H1 (cell line): ENCODE results near the gene ADCY7. TPM values are rescaled to one million over a fixed set of nuclear protein-coding genes. Genes with fewer than 3 reads are reported as not detected.
A peak's percentile ranks its signal among the peaks of the same experiment; 100 is the strongest.

Experiments used
- CTCF ChIA-PET: fragments of 300-600 bp; sonication (Branson Sonifier 250); formaldehyde crosslinking; loops from one replicate; lab custom pipeline; 2021; ENCODE audit not compliant: partially characterized antibody; lab: Charles Lee
- POLR2A ChIA-PET: fragments of 300-600 bp; sonication (Branson Sonifier 250); formaldehyde crosslinking; loops from one replicate; lab custom pipeline; 2021; ENCODE audit warnings: inconsistent platforms; ENCODE audit not compliant: partially characterized antibody; lab: Charles Lee
- DNase-seq, 2 experiments: peaks; one replicate each; pipeline versions ENCODE4 v3.0.0 to v3.0.0-alpha.2; 2010 to 2022; ENCODE audit warnings: low spot score in 2 of 2, low read depth in 1 of 2, mixed read lengths in 1 of 2
- FAIRE-seq: peaks from 2 replicates; lab custom pipeline; 2011; peaks lifted over from hg19 to GRCh38; lab: Jason Lieb, UNC
- H2AFZ ChIP-seq: 2 replicates; pipeline ENCODE4 v1.8.1; 2012; ENCODE audit warnings: low read length, inconsistent platforms
- H2AK5ac ChIP-seq: 2 replicates; pipeline ENCODE4 v1.6.1; 2013; ENCODE audit warnings: low read depth, low read length
- H2BK120ac ChIP-seq: replicated peaks from 2 replicates; pipeline ENCODE3; 2013; ENCODE audit warnings: low read depth, low read length, inconsistent platforms
- H2BK12ac ChIP-seq: 2 replicates; pipeline ENCODE4 v1.6.1; 2013; ENCODE audit warnings: low read depth, low read length
- H2BK15ac ChIP-seq: 2 replicates; pipeline ENCODE4 v1.6.1; 2013; ENCODE audit warnings: low read length
- H2BK20ac ChIP-seq: 2 replicates; pipeline ENCODE4 v1.6.1; 2013; ENCODE audit warnings: low read length
- H2BK5ac ChIP-seq: 2 replicates; pipeline ENCODE4 v1.6.1; 2013; ENCODE audit warnings: low read depth, low read length
- H3K14ac ChIP-seq: 2 replicates; pipeline ENCODE4 v1.6.1; 2013; ENCODE audit warnings: inconsistent platforms; ENCODE audit not compliant: insufficient read length
- H3K18ac ChIP-seq: 2 replicates; pipeline ENCODE4 v1.6.1; 2013; ENCODE audit warnings: low read length; ENCODE audit errors: extremely low read depth
- H3K23ac ChIP-seq: 2 replicates; pipeline ENCODE4 v1.6.1; 2013; ENCODE audit warnings: inconsistent platforms; ENCODE audit not compliant: insufficient read length
- H3K23me2 ChIP-seq: 2 replicates; pipeline ENCODE4 v1.6.1; 2013; ENCODE audit warnings: low read depth, low read length
- H3K27ac ChIP-seq: 2 replicates; pipeline ENCODE4 v1.6.1; 2011; ENCODE audit warnings: low read depth, low read length, inconsistent platforms
- H3K27me3 ChIP-seq, 4 experiments: replicated peaks in 1 of 4; 1 replicate in 1 of 4; 2 replicates in 3 of 4; pipeline versions ENCODE4 v1.6.1 to v1.8.1; 2011 to 2013; ENCODE audit warnings: low read length in 3 of 4, mild to moderate bottlenecking in 3 of 4, inconsistent platforms in 2 of 4, mixed read lengths in 2 of 4, moderate library complexity in 1 of 4; ENCODE audit not compliant: control insufficient read depth in 3 of 4, insufficient read depth in 3 of 4; ENCODE audit errors: extremely low read depth in 1 of 4
- H3K36me3 ChIP-seq, 4 experiments: 2 replicates each; pipeline versions ENCODE4 v1.6.1 to v1.8.1; 2011 to 2013; ENCODE audit warnings: mild to moderate bottlenecking in 4 of 4, low read length in 3 of 4, moderate library complexity in 2 of 4, control low read depth in 1 of 4, inconsistent platforms in 1 of 4; ENCODE audit not compliant: insufficient read depth in 4 of 4, control insufficient read depth in 2 of 4
- H3K4ac ChIP-seq: replicated peaks from 2 replicates; pipeline ENCODE3; 2013; ENCODE audit warnings: low read length, low read depth, mixed read lengths, inconsistent platforms; ENCODE audit not compliant: insufficient read length
- H3K4me1 ChIP-seq, 4 experiments: replicated peaks in 1 of 4; 1 replicate in 1 of 4; 2 replicates in 3 of 4; pipeline versions ENCODE4 v1.6.1 to v1.8.1; 2011 to 2013; ENCODE audit warnings: low read length in 3 of 4, inconsistent platforms in 2 of 4, mixed read lengths in 1 of 4; ENCODE audit not compliant: insufficient read depth in 4 of 4, control insufficient read depth in 3 of 4
- H3K4me2 ChIP-seq, 2 experiments: 2 replicates each; pipeline versions ENCODE4 v1.6.1 to v1.8.1; 2011 to 2013; ENCODE audit warnings: low read depth in 2 of 2, low read length in 2 of 2, control low read depth in 1 of 2, inconsistent platforms in 1 of 2, mild to moderate bottlenecking in 1 of 2; ENCODE audit not compliant: insufficient read depth in 1 of 2
- H3K4me3 ChIP-seq, 4 experiments: fragments of 200-600, 300-600 bp in 1 of 4; sonication (generic), shearing (Covaris generic), sonication (Bioruptor Twin) in 1 of 4; 2 replicates each; pipeline versions ENCODE4 v1.5.1 to v1.8.1; 2011 to 2016; ENCODE audit warnings: low read length in 4 of 4, low read depth in 3 of 4, control low read depth in 2 of 4, inconsistent platforms in 2 of 4, mild to moderate bottlenecking in 2 of 4, mixed read lengths in 1 of 4, moderate library complexity in 1 of 4; ENCODE audit not compliant: insufficient read depth in 2 of 4; ENCODE audit errors: extremely low read depth in 1 of 4
- H3K56ac ChIP-seq: replicated peaks from 2 replicates; pipeline ENCODE3; 2013; ENCODE audit warnings: low read depth, mild to moderate bottlenecking, mixed read lengths, low read length, inconsistent platforms; ENCODE audit not compliant: insufficient read length
- H3K79me1 ChIP-seq: 2 replicates; pipeline ENCODE4 v1.6.1; 2013; ENCODE audit warnings: low read depth, low read length, control low read depth
- H3K79me2 ChIP-seq, 2 experiments: 2 replicates each; pipeline versions ENCODE4 v1.6.1 to v1.8.1; 2012 to 2013; ENCODE audit warnings: low read length in 2 of 2, mild to moderate bottlenecking in 2 of 2, inconsistent platforms in 1 of 2; ENCODE audit not compliant: insufficient read depth in 2 of 2, control insufficient read depth in 1 of 2
- H3K9ac ChIP-seq, 4 experiments: replicated peaks in 1 of 4; 1 replicate in 1 of 4; 2 replicates in 3 of 4; pipeline versions ENCODE4 v1.6.1 to v1.8.1; 2011 to 2013; ENCODE audit warnings: low read depth in 3 of 4, low read length in 3 of 4, control low read depth in 2 of 4, mild to moderate bottlenecking in 2 of 4, moderate library complexity in 2 of 4, inconsistent platforms in 1 of 4; ENCODE audit errors: extremely low read depth in 1 of 4
- H3K9me3 ChIP-seq, 2 experiments: 2 replicates each; pipeline versions ENCODE4 v1.6.1 to v1.8.1; 2012 to 2013; ENCODE audit warnings: mild to moderate bottlenecking in 2 of 2, moderate library complexity in 2 of 2, control low read depth in 1 of 2, inconsistent platforms in 1 of 2, low read depth in 1 of 2, low read length in 1 of 2, mixed read lengths in 1 of 2; ENCODE audit not compliant: insufficient read depth in 2 of 2
- H4K20me1 ChIP-seq, 2 experiments: replicated peaks in 1 of 2; 2 replicates each; pipeline versions ENCODE3 to v1.8.1; 2011 to 2013; ENCODE audit warnings: inconsistent platforms in 2 of 2, low read length in 2 of 2, mild to moderate bottlenecking in 1 of 2; ENCODE audit not compliant: insufficient read depth in 2 of 2, control insufficient read depth in 1 of 2
- H4K5ac ChIP-seq: 2 replicates; pipeline ENCODE4 v1.6.1; 2013; ENCODE audit warnings: low read length, low read depth, mixed read lengths, inconsistent platforms; ENCODE audit not compliant: insufficient read length
- H4K8ac ChIP-seq: 2 replicates; pipeline ENCODE4 v1.8.0; 2013; ENCODE audit warnings: mild to moderate bottlenecking, moderate library complexity, low read length, inconsistent platforms; ENCODE audit not compliant: insufficient read depth; ENCODE audit errors: extremely low read depth
- H4K91ac ChIP-seq: replicated peaks from 2 replicates; pipeline ENCODE3; 2013; ENCODE audit warnings: low read length, mixed read lengths, inconsistent platforms; ENCODE audit not compliant: insufficient read length
- CBX5 ChIP-seq: fragments of 300-800, 300-1000 bp; sonication (generic); IDR thresholded peaks from 2 replicates; pipeline ENCODE4 v1.7.1; 2016; ENCODE audit warnings: antibody characterized with exemption, low read length, low read depth
- CEBPB ChIP-seq: IDR thresholded peaks from 2 replicates; pipeline ENCODE4 v1.6.1; 2012; ENCODE audit warnings: low read depth, low read length
- WGBS, 2 experiments: shearing (Covaris generic) in 1 of 2; methylation state at CpG; one replicate each; pipeline versions ENCODE4 v1.1.6 to v1.1.7; 2013 to 2015; ENCODE audit warnings: low lambda C conversion rate in 2 of 2, mixed read lengths in 2 of 2, inconsistent platforms in 1 of 2, low coverage in 1 of 2, missing lambda C conversion rate in 1 of 2; ENCODE audit not compliant: insufficient replicate concordance in 2 of 2, insufficient coverage in 1 of 2, insufficient read length in 1 of 2; ENCODE audit errors: extremely low coverage in 1 of 2, missing lambda C conversion rate in 1 of 2; 5-methylcytosine and 5-hydroxymethylcytosine counted together
- polyA plus RNA-seq, 7 experiments: library from polyadenylated mRNA; depleted of rRNA in 3 of 7; stranded (reverse) in 5 of 7; unstranded in 2 of 7; fragments of >200 nt in 5 of 7; fragments of 200-250 nt in 2 of 7; gene quantifications; 1 replicate in 5 of 7; 2 replicates in 1 of 7; 4 replicates in 1 of 7; pipeline versions ENCODE4 v1.2.1 to v1.2.3, GENCODE V29; 2011 to 2013; ENCODE audit warnings: missing spikeins in 2 of 7, mixed read lengths in 2 of 7
- total RNA-seq: library from RNA; stranded (reverse); fragmentation: NEBNext Ultra II Directional; extraction: Animal tissue kit (Norgen Biotek cat#: 25700); gene quantifications from 2 replicates; pipeline ENCODE4 v1.2.1, GENCODE V29; 2021

The ADCY7 gene
- total and polyA plus RNA-seq, 2 of the 8 experiments (the other 6 are each of a cell fraction or from before 2014, with no cell fraction given): 2.4 to 5.1 TPM

DNA sequence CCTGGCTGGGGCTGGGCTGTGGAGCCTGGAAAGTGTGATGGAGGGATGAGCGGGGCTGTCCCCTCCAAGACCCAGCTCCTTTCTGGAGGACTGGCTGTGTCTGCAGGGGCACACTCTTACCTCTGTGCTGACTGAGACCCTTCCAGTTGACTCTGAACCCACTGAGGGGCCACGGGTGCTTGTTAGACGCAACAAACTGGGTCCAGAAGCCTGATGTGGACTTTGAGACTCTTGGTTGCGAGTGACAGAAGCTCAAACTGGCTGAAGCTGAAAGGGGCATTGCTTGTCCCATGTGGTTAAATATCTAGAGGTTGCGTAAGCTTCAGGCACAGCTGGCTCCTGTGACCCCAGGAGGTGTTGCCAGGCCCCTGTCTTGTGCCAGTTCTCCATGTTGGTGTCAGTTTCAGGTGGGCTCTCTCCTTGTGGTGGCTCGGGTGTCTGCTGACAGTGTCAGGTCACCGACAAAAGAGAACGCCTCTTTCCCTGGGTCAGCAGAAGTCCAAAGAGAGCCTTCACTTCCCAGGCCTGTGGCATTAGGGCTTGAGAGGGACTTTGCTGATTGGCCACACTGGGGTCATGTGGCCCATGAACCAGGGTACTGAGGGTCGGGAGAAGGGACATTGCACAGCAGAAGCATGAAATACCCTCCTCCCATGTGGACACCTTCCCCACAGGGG, 16.7 kb downstream of the ADCY7 start:
- no peaks in the 10 kb centered on the region for H3K23me2 ChIP-seq
- ChIA-PET CTCF (interaction anchor here (0.6 to 2.2 kb wide), 3 partner anchors 9 to 35 kb away, joined by 3 to 13 read pairs (median 3); no protein-coding TSS in a partner anchor), POLR2A (no interaction called here)
- peaks cover 0 to 7% (median 0%) of the 10 kb centered on the region in 4 experiments; a peak in 1 of 7 replicates for H3K4me1 ChIP-seq
- WGBS, 2 experiments: 93% methylated on average over 9 of the region's 9 CpGs; no CpG with 5 or more reads in 1 of the 2 experiments
- H3K79me2 ChIP-seq: no peaks in the 10 kb centered on the region
- TF ChIP-seq CBX5 (no peak), CEBPB (peak; percentile 65; the same call in 1 of the 2 replicates)
- H3K4me3 ChIP-seq: no peak overlapping the region
- no peak overlapping the region for H2BK12ac ChIP-seq
- DNase-seq (no peak), FAIRE-seq (no peak)
- peaks cover 0 to 3% of the 10 kb centered on the region in 2 experiments for H4K20me1 ChIP-seq
- H2BK5ac ChIP-seq: no peak overlapping the region
- H3K4me2 ChIP-seq: no peak overlapping the region
- no peak overlapping the region for H4K5ac ChIP-seq
- no peak overlapping the region for H3K9ac ChIP-seq
- H2AFZ ChIP-seq: no peak overlapping the region
- no peaks in the 10 kb centered on the region; the same call in 1 of the 2 replicates for H3K79me1 ChIP-seq
- H3K4ac ChIP-seq: no peak overlapping the region
- no peak overlapping the region for H3K56ac ChIP-seq
- no peaks in the 10 kb centered on the region for H3K27me3 ChIP-seq
- H2BK15ac ChIP-seq: no peak overlapping the region
- H3K27ac ChIP-seq: no peak overlapping the region; the same call in 1 of the 2 replicates
- H3K9me3 ChIP-seq: peaks cover 5 to 6% of the 10 kb centered on the region in 2 experiments; a peak in 3 of 4 replicates
- H2BK20ac ChIP-seq: no peak overlapping the region
- H3K36me3 ChIP-seq: no peaks in the 10 kb centered on the region
- peak overlapping the region; percentile 57; the same call in 1 of the 2 replicates for H4K8ac ChIP-seq
- no peak overlapping the region for H3K18ac ChIP-seq
- H3K23ac ChIP-seq: no peak overlapping the region
- H3K14ac ChIP-seq: no peak overlapping the region
- no peak overlapping the region for H4K91ac ChIP-seq
- no peak overlapping the region for H2BK120ac ChIP-seq
- H2AK5ac ChIP-seq: no peak overlapping the region
